CD4-positive, alpha-beta T cell treated with Interleukin-6 for 4 hours (primary cell): Measurements from ENCODE around the gene LRRFIP1.

Source experiments
- DNase-seq: peaks from one replicate; pipeline ENCODE4 v3.0.0-alpha.2; 2020; ENCODE audit warnings: mixed read lengths

Gene LRRFIP1

DNA sequence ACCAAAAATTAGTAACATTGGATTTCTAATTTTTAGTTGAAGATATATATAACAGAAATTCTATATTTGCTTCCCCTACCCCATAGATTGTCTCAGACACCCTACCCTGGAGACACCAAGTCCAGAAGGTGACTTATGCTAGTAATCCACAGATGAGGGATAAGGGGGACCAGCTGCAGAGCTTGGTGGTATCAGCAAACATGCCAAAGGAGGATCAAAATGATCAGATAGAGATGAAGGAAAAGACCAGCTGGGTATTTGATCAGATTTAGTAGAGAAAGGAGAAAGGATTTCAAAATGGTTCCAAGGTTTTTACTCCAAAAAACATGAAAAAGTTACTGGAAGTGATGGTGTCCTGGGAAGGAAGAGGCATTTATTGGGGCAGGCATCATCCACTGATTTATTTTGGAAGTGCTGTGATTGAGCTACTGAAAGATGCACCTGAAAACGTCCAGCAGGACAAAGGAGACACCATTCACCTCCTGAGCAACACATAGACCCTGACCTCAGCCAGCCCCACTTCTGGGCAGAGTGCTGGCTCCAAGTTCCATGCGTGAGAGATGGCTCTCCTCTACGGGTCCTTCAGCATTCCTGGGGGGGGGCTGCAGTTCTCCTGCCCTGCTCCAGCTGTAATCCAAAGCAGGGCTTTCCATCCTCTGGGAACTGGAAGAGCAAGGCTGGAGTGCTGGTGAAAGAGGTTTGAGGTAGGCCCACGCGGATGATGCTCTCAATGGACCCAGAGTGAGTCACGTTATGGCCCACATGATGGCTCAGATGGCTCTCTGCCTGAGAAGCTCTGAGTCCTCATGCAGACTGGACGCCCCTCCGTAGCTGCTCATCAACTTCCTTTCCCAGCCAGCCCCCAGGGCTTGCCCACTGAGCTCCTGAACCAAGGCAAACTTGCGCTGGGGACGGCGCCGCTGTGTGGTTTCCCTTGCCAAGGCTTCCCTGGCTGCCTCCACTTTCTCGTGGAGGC, 3.7 kb upstream of the LRRFIP1 start:
- no peak for DNase-seq

GRCh38 chr2:237624565-237624964, 2.8 kb upstream of the LRRFIP1 start:
- no peak for DNase-seq

- DNase-seq: no peak
Measured at GRCh38 chr2:237625216-237625705, 2.1 kb upstream of the LRRFIP1 start.

GRCh38 chr2:237625777-237626176, 1.6 kb upstream of the LRRFIP1 start:
- DNase-seq: no peak

DNA sequence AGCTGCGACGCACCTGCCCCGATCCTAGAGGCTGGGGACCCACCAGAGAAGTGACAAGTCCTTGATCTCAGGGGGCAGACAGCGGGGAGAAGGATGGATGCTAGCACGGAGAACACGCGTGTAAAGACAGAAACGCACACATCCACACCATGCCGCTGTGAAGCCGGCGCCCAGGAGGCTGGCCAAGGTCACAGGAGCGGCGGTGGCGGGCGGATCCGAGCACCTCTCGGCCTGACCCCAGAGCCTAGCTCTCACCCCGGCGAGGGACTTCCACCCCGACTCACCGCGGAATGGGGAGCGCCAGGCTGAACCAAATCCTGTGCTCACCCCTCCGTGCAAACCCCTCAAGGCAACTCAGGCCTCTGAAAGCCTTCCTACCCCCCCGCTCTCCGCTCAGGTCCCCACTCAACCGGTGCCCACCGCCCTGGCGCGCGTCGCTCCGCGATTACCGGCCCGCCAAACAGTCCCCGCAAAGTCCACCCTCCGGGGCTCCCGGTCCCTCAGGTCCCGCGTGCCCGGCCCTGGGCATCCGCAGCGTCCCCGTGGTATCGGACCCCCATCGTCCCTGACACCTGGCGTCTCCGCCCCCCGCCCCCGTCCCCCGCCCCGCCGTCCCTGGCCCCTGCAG, 460 bp upstream of the LRRFIP1 start:
- no peak for DNase-seq

- no peak for DNase-seq
Measured at GRCh38 chr2:237628247-237629187, 1.1 kb downstream of the LRRFIP1 start.

GRCh38 chr2:237629188-237629534, 1.8 kb downstream of the LRRFIP1 start:
- no peak for DNase-seq

- no peak for DNase-seq
Measured at GRCh38 chr2:237629739-237630138, 2.4 kb downstream of the LRRFIP1 start.

DNA sequence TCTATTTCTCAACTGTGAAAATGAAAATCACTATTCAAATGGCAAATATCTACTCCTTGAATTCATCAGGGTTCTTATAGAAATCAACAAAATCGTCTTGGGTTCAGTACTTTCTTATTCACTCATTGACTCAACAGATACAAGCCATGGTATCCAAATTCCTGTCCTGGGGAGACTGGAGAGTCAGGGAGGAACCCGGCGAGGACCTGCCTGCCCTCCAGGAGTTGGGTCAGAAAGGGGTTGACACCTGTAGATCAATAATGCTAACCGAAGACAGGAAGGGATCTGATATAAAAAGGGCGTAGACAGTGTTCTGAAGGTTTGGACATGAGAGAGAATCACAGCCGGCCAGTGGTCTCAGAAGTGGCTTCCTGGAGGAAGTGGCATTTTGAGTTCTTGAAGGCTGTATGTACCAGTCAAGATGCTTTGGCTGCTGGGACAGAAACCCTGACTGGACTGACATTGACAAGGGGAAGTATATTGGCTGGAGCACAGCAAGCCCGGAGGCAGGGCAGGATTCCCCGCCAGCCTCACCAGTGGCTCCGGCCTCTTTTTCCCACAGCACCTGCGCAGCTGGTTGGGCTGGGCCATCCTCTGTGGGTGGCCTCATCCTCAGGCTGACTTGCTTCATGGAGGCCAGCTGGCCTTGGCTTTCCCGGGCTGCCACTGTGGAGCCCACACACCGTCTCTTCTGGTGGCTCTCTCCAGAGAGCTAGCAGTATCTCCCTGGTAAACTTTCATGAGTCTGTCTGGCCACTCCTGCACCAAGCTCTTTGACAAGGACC, 3.0 kb downstream of the LRRFIP1 start:
- no peak for DNase-seq

DNA sequence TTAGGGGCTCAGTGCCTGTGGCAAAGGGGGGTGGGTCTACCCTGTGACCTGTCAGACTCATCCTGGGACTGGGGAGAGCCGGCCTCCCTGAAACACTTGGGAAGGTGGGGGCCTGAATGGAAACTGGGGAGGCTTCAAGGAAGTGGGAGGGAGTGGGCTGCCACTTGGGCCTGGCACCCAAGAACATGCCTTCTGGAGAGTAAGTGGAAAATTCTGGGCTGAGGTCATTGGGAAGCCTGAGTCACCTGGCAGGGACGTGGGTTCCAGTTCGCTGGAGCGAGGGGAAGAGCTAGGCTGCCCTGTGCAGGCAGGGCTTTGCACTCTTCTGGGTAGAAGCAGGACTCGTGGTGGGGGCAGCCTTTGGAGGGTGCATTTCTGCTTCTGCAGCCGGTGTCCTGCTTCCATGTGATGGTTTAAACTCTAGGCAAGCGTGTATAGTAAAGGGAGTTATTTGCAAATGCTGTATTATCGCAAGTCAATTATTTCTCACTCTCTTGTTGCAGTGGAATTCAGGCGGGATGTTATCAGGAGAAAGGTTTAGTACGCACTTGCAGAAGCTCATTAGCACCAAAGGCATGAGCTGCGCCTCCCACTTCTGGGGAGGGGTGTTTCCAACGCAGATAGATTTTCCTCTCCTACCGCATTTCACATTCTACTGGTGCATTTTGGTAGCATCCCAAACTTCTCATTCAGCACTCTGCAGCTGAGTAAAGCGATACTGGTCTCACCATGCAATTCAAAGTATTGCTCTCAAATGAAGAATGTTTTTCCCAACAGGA, 3.8 kb downstream of the LRRFIP1 start:
- DNase-seq: no peak

- DNase-seq: no peak
Measured at GRCh38 chr2:237631801-237632585, 4.6 kb downstream of the LRRFIP1 start.

DNA sequence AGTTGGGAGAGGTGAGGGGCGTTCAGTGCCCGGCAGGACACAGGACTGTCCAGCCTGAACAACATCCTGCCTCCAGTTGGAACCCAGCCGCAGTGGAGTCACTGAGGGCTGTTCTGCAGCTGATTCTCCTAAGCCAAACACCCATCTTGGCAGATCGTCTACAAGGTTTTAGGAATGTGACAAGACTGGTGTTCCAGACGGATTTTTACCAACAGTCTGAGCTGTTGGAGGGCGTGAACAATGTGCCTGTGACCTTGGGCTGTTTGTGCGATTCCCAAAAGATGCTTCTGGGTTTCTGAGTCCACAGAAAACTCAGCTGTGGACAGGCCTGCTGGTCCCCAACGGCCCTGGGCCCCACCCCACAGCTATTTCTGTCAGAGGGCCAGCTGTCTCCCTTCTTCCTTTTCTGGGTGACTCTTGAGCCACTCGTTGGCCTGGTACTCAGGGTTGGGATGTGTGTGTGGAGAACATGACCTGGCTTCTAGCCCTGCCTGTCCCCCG, 5.7 kb downstream of the LRRFIP1 start:
- DNase-seq: no peak

GRCh38 chr2:237636578-237636977, 9.2 kb downstream of the LRRFIP1 start:
- no peak for DNase-seq

GRCh38 chr2:237637429-237638135, 10.2 kb downstream of the LRRFIP1 start:
- DNase-seq: no peak

GRCh38 chr2:237638176-237638575, 10.8 kb downstream of the LRRFIP1 start:
- DNase-seq: no peak

DNA sequence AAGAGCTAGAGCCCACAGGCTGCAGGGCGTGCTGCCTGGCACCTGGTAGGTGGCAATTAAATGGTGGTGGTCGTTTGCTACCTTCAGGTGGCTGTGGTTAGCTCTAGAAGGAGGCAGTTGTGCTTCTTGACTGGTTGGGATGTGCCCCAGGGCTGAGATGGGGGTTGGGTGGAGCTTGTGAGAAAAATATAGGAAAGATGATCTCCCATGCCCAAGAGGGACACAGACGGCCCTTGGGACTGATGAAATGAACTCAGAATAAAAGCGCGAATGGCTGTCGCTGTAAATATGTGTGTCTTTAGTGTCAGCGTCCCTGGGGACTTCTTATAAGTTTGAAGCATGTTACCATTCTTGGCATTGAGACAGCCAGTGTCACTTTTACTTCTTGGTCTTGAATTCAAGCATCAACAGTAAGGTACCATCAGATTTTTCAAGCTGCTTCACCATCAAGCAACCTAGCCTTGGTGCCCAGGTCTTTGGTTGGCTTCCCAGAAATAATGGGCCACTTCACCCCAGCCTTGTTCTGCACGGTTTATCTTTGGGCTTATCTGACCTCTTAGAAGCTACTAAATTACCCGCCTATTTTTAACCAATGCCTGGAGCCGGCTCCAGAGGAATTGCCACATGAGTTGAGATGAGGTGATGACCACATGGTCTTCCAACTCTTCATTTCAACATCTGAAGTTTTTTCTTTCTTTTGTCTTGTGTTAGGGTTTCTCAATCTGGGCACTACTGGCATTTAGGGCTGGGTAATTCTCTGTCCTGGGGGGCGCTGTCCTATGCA, 11.9 kb downstream of the LRRFIP1 start:
- no peak for DNase-seq

GRCh38 chr2:237639836-237640220, 12.4 kb downstream of the LRRFIP1 start:
- DNase-seq: no peak

GRCh38 chr2:237640493-237640998, 13.2 kb downstream of the LRRFIP1 start:
- no peak for DNase-seq
